H1 (cell line): ENCODE measurements around the gene PRR30. TPM values are rescaled to one million over a fixed set of nuclear protein-coding genes. Genes with fewer than 3 reads are reported as not detected.

Experiments used
- CTCF ChIA-PET: fragments of 300-600 bp; sonication (Branson Sonifier 250); formaldehyde crosslinking; loops from one replicate; lab custom pipeline; 2021; ENCODE audit not compliant: partially characterized antibody; lab: Charles Lee
- POLR2A ChIA-PET: fragments of 300-600 bp; sonication (Branson Sonifier 250); formaldehyde crosslinking; loops from one replicate; lab custom pipeline; 2021; ENCODE audit warnings: inconsistent platforms; ENCODE audit not compliant: partially characterized antibody; lab: Charles Lee
- DNase-seq, 2 experiments: peaks; one replicate each; pipeline versions ENCODE4 v3.0.0 to v3.0.0-alpha.2; 2010 to 2022; ENCODE audit warnings: low spot score in 2 of 2, low read depth in 1 of 2, mixed read lengths in 1 of 2
- FAIRE-seq: peaks from 2 replicates; lab custom pipeline; 2011; peaks lifted over from hg19 to GRCh38; lab: Jason Lieb, UNC
- H2AFZ ChIP-seq: 2 replicates; pipeline ENCODE4 v1.8.1; 2012; ENCODE audit warnings: low read length, inconsistent platforms
- H2AK5ac ChIP-seq: 2 replicates; pipeline ENCODE4 v1.6.1; 2013; ENCODE audit warnings: low read depth, low read length
- H2BK120ac ChIP-seq: replicated peaks from 2 replicates; pipeline ENCODE3; 2013; ENCODE audit warnings: low read depth, low read length, inconsistent platforms
- H2BK12ac ChIP-seq: 2 replicates; pipeline ENCODE4 v1.6.1; 2013; ENCODE audit warnings: low read depth, low read length
- H2BK15ac ChIP-seq: 2 replicates; pipeline ENCODE4 v1.6.1; 2013; ENCODE audit warnings: low read length
- H2BK20ac ChIP-seq: 2 replicates; pipeline ENCODE4 v1.6.1; 2013; ENCODE audit warnings: low read length
- H2BK5ac ChIP-seq: 2 replicates; pipeline ENCODE4 v1.6.1; 2013; ENCODE audit warnings: low read depth, low read length
- H3K14ac ChIP-seq: 2 replicates; pipeline ENCODE4 v1.6.1; 2013; ENCODE audit warnings: inconsistent platforms; ENCODE audit not compliant: insufficient read length
- H3K18ac ChIP-seq: 2 replicates; pipeline ENCODE4 v1.6.1; 2013; ENCODE audit warnings: low read length; ENCODE audit errors: extremely low read depth
- H3K23ac ChIP-seq: 2 replicates; pipeline ENCODE4 v1.6.1; 2013; ENCODE audit warnings: inconsistent platforms; ENCODE audit not compliant: insufficient read length
- H3K23me2 ChIP-seq: 2 replicates; pipeline ENCODE4 v1.6.1; 2013; ENCODE audit warnings: low read depth, low read length
- H3K27ac ChIP-seq: 2 replicates; pipeline ENCODE4 v1.6.1; 2011; ENCODE audit warnings: low read depth, low read length, inconsistent platforms
- H3K27me3 ChIP-seq, 4 experiments: replicated peaks in 1 of 4; 1 replicate in 1 of 4; 2 replicates in 3 of 4; pipeline versions ENCODE4 v1.6.1 to v1.8.1; 2011 to 2013; ENCODE audit warnings: low read length in 3 of 4, mild to moderate bottlenecking in 3 of 4, inconsistent platforms in 2 of 4, mixed read lengths in 2 of 4, moderate library complexity in 1 of 4; ENCODE audit not compliant: control insufficient read depth in 3 of 4, insufficient read depth in 3 of 4; ENCODE audit errors: extremely low read depth in 1 of 4
- H3K36me3 ChIP-seq, 4 experiments: 2 replicates each; pipeline versions ENCODE4 v1.6.1 to v1.8.1; 2011 to 2013; ENCODE audit warnings: mild to moderate bottlenecking in 4 of 4, low read length in 3 of 4, moderate library complexity in 2 of 4, control low read depth in 1 of 4, inconsistent platforms in 1 of 4; ENCODE audit not compliant: insufficient read depth in 4 of 4, control insufficient read depth in 2 of 4
- H3K4ac ChIP-seq: replicated peaks from 2 replicates; pipeline ENCODE3; 2013; ENCODE audit warnings: low read length, low read depth, mixed read lengths, inconsistent platforms; ENCODE audit not compliant: insufficient read length
- H3K4me1 ChIP-seq, 4 experiments: replicated peaks in 1 of 4; 1 replicate in 1 of 4; 2 replicates in 3 of 4; pipeline versions ENCODE4 v1.6.1 to v1.8.1; 2011 to 2013; ENCODE audit warnings: low read length in 3 of 4, inconsistent platforms in 2 of 4, mixed read lengths in 1 of 4; ENCODE audit not compliant: insufficient read depth in 4 of 4, control insufficient read depth in 3 of 4
- H3K4me2 ChIP-seq, 2 experiments: 2 replicates each; pipeline versions ENCODE4 v1.6.1 to v1.8.1; 2011 to 2013; ENCODE audit warnings: low read depth in 2 of 2, low read length in 2 of 2, control low read depth in 1 of 2, inconsistent platforms in 1 of 2, mild to moderate bottlenecking in 1 of 2; ENCODE audit not compliant: insufficient read depth in 1 of 2
- H3K4me3 ChIP-seq, 4 experiments: fragments of 200-600, 300-600 bp in 1 of 4; sonication (generic), shearing (Covaris generic), sonication (Bioruptor Twin) in 1 of 4; 2 replicates each; pipeline versions ENCODE4 v1.5.1 to v1.8.1; 2011 to 2016; ENCODE audit warnings: low read length in 4 of 4, low read depth in 3 of 4, control low read depth in 2 of 4, inconsistent platforms in 2 of 4, mild to moderate bottlenecking in 2 of 4, mixed read lengths in 1 of 4, moderate library complexity in 1 of 4; ENCODE audit not compliant: insufficient read depth in 2 of 4; ENCODE audit errors: extremely low read depth in 1 of 4
- H3K56ac ChIP-seq: replicated peaks from 2 replicates; pipeline ENCODE3; 2013; ENCODE audit warnings: low read depth, mild to moderate bottlenecking, mixed read lengths, low read length, inconsistent platforms; ENCODE audit not compliant: insufficient read length
- H3K79me1 ChIP-seq: 2 replicates; pipeline ENCODE4 v1.6.1; 2013; ENCODE audit warnings: low read depth, low read length, control low read depth
- H3K79me2 ChIP-seq, 2 experiments: 2 replicates each; pipeline versions ENCODE4 v1.6.1 to v1.8.1; 2012 to 2013; ENCODE audit warnings: low read length in 2 of 2, mild to moderate bottlenecking in 2 of 2, inconsistent platforms in 1 of 2; ENCODE audit not compliant: insufficient read depth in 2 of 2, control insufficient read depth in 1 of 2
- H3K9ac ChIP-seq, 4 experiments: replicated peaks in 1 of 4; 1 replicate in 1 of 4; 2 replicates in 3 of 4; pipeline versions ENCODE4 v1.6.1 to v1.8.1; 2011 to 2013; ENCODE audit warnings: low read depth in 3 of 4, low read length in 3 of 4, control low read depth in 2 of 4, mild to moderate bottlenecking in 2 of 4, moderate library complexity in 2 of 4, inconsistent platforms in 1 of 4; ENCODE audit errors: extremely low read depth in 1 of 4
- H3K9me3 ChIP-seq, 2 experiments: 2 replicates each; pipeline versions ENCODE4 v1.6.1 to v1.8.1; 2012 to 2013; ENCODE audit warnings: mild to moderate bottlenecking in 2 of 2, moderate library complexity in 2 of 2, control low read depth in 1 of 2, inconsistent platforms in 1 of 2, low read depth in 1 of 2, low read length in 1 of 2, mixed read lengths in 1 of 2; ENCODE audit not compliant: insufficient read depth in 2 of 2
- H4K20me1 ChIP-seq, 2 experiments: replicated peaks in 1 of 2; 2 replicates each; pipeline versions ENCODE3 to v1.8.1; 2011 to 2013; ENCODE audit warnings: inconsistent platforms in 2 of 2, low read length in 2 of 2, mild to moderate bottlenecking in 1 of 2; ENCODE audit not compliant: insufficient read depth in 2 of 2, control insufficient read depth in 1 of 2
- H4K5ac ChIP-seq: 2 replicates; pipeline ENCODE4 v1.6.1; 2013; ENCODE audit warnings: low read length, low read depth, mixed read lengths, inconsistent platforms; ENCODE audit not compliant: insufficient read length
- H4K8ac ChIP-seq: 2 replicates; pipeline ENCODE4 v1.8.0; 2013; ENCODE audit warnings: mild to moderate bottlenecking, moderate library complexity, low read length, inconsistent platforms; ENCODE audit not compliant: insufficient read depth; ENCODE audit errors: extremely low read depth
- H4K91ac ChIP-seq: replicated peaks from 2 replicates; pipeline ENCODE3; 2013; ENCODE audit warnings: low read length, mixed read lengths, inconsistent platforms; ENCODE audit not compliant: insufficient read length
- BACH1 ChIP-seq: IDR thresholded peaks from 2 replicates; pipeline ENCODE4 v1.6.1; 2012; ENCODE audit warnings: low read length, improper control_type of control experiment
- EGR1 ChIP-seq: IDR thresholded peaks from 2 replicates; pipeline ENCODE4 v1.6.1; 2011; ENCODE audit warnings: low read depth, low read length, borderline replicate concordance
- KDM4A ChIP-seq: IDR thresholded peaks from one replicate; pipeline ENCODE4 v1.7.1; 2012; ENCODE audit warnings: low read depth, mild to moderate bottlenecking, moderate library complexity, low read length, inconsistent platforms; ENCODE audit not compliant: severe bottlenecking
- PHF8 ChIP-seq: fragments of 200-600 bp; sonication (generic); conservative IDR thresholded peaks from 2 replicates; pipeline ENCODE4 v1.7.1; 2012; ENCODE audit warnings: low read depth, mild to moderate bottlenecking, inconsistent platforms, low read length, moderate library complexity
- POLR2AphosphoS5 ChIP-seq: IDR thresholded peaks from 2 replicates; pipeline ENCODE4 v1.6.1; 2011; ENCODE audit warnings: low read depth, low read length
- RXRA ChIP-seq: IDR thresholded peaks from 2 replicates; pipeline ENCODE4 v1.6.1; 2011; ENCODE audit warnings: low read depth, mild to moderate bottlenecking, low read length, moderate library complexity; ENCODE audit not compliant: insufficient read depth
- SIX5 ChIP-seq: IDR thresholded peaks from 2 replicates; pipeline ENCODE4 v1.6.1; 2011; ENCODE audit warnings: mild to moderate bottlenecking, low read depth, low read length
- SRF ChIP-seq: IDR thresholded peaks from 2 replicates; pipeline ENCODE4 v1.6.1; 2011; ENCODE audit warnings: mild to moderate bottlenecking, low read depth, low read length, moderate library complexity
- TBP ChIP-seq: IDR thresholded peaks from 2 replicates; pipeline ENCODE4 v1.6.1; 2011; ENCODE audit warnings: low read depth, low read length, improper control_type of control experiment
- WGBS, 2 experiments: shearing (Covaris generic) in 1 of 2; methylation state at CpG; one replicate each; pipeline versions ENCODE4 v1.1.6 to v1.1.7; 2013 to 2015; ENCODE audit warnings: low lambda C conversion rate in 2 of 2, mixed read lengths in 2 of 2, inconsistent platforms in 1 of 2, low coverage in 1 of 2, missing lambda C conversion rate in 1 of 2; ENCODE audit not compliant: insufficient replicate concordance in 2 of 2, insufficient coverage in 1 of 2, insufficient read length in 1 of 2; ENCODE audit errors: extremely low coverage in 1 of 2, missing lambda C conversion rate in 1 of 2; 5-methylcytosine and 5-hydroxymethylcytosine counted together
- polyA plus RNA-seq, 7 experiments: library from polyadenylated mRNA; depleted of rRNA in 3 of 7; stranded (reverse) in 5 of 7; unstranded in 2 of 7; fragments of >200 nt in 5 of 7; fragments of 200-250 nt in 2 of 7; gene quantifications; 1 replicate in 5 of 7; 2 replicates in 1 of 7; 4 replicates in 1 of 7; pipeline versions ENCODE4 v1.2.1 to v1.2.3, GENCODE V29; 2011 to 2013; ENCODE audit warnings: missing spikeins in 2 of 7, mixed read lengths in 2 of 7
- total RNA-seq: library from RNA; stranded (reverse); fragmentation: NEBNext Ultra II Directional; extraction: Animal tissue kit (Norgen Biotek cat#: 25700); gene quantifications from 2 replicates; pipeline ENCODE4 v1.2.1, GENCODE V29; 2021
- TF ChIP-seq, protein P1 (sequence below): IDR thresholded peaks from 2 replicates; pipeline ENCODE4 v1.6.1; 2012; ENCODE audit warnings: inconsistent platforms

The PRR30 gene
- total and polyA plus RNA-seq, 2 of the 8 experiments (the other 6 are each of a cell fraction or from before 2014, with no cell fraction given) = not detected

DNA sequence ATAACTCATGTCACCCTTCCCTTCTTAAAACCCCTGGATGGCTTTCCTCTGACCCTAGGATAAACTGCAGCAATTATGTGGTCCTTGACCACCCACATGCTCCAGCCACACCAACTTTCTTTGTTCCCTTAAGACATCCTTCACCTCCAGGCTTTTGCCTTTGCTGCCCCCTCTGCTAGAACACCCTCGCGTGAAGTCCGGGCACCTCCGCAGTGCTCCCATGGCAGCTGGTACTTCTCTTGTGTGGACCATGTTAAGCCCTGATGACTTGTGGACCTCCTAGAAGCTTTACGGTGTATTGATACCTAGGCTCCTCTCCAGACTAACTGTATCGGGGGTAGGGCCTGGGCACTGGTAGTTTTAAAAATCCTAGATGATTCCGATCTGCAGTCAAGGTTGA is 16.4 kb downstream of the PRR30 start:
- Histone ChIP-seq H3K4ac (no peak overlapping the region), H2BK5ac (no peak overlapping the region), H4K8ac (no peak overlapping the region), H4K91ac (no peak overlapping the region), H2BK20ac (no peak overlapping the region), H4K5ac (no peak overlapping the region), H3K27ac (no peak overlapping the region), H2AFZ (no peak overlapping the region), H4K20me1 (no peaks in the 10 kb centered on the region), H3K9me3 (no peaks in the 10 kb centered on the region), H3K56ac (no peak overlapping the region), H3K14ac (no peak overlapping the region), H2BK12ac (0 out of 2 replicates have a peak overlapping the region, but pooled peaks have one; percentile 20), H3K4me1 (peaks cover 0 to 19% (median 12%) of the 10 kb centered on the region in 4 experiments; a peak in 6 of 7 replicates), H3K36me3 (no peaks in the 10 kb centered on the region), H3K79me1 (no peaks in the 10 kb centered on the region), H3K79me2 (no peaks in the 10 kb centered on the region), H3K18ac (no peak overlapping the region), H2AK5ac (no peak overlapping the region), H3K23me2 (peaks cover 15% of the 10 kb centered on the region), H2BK120ac (no peak overlapping the region), H3K27me3 (peaks cover 8 to 58% (median 45%) of the 10 kb centered on the region in 4 experiments), H2BK15ac (no peak overlapping the region), H3K4me2 (peak overlapping the region in 1 of 2 experiments; percentile 55; a peak in 1 of 4 replicates), H3K9ac (no peak overlapping the region), H3K4me3 (peak overlapping the region in 1 of 4 experiments; percentile 68; a peak in 2 of 8 replicates), H3K23ac (no peak overlapping the region)
- POLR2A ChIA-PET = interaction anchor here (0.9 to 2.7 kb wide), 8 partner anchors 9 to 125 kb away, joined by 3 to 24 read pairs (median 4); partner anchors contain the start of genes OST4 and PREB
- no peak for DNase-seq
- FAIRE-seq = no peak
- CTCF ChIA-PET = interaction anchor here (1.1 to 3.8 kb wide), 6 partner anchors 11 to 85 kb away, joined by 3 to 38 read pairs (median 3); partner anchors contain the start of gene PREB
- WGBS, 2 experiments = 97% methylated on average over 7 of the region's 7 CpGs; no CpG with 5 or more reads in 1 of the 2 experiments
- no peak for TF ChIP-seq EGR1
- no peak for TF ChIP-seq BACH1
- TF ChIP-seq SRF = no peak
- no peak for TF ChIP-seq SIX5
- TF ChIP-seq TBP = no peak
- TF ChIP-seq POLR2AphosphoS5 = no peak
- no peak for TF ChIP-seq PHF8
- TF ChIP-seq KDM4A = no peak
- TF ChIP-seq, protein P1, sequence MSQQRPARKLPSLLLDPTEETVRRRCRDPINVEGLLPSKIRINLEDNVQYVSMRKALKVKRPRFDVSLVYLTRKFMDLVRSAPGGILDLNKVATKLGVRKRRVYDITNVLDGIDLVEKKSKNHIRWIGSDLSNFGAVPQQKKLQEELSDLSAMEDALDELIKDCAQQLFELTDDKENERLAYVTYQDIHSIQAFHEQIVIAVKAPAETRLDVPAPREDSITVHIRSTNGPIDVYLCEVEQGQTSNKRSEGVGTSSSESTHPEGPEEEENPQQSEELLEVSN = no peak
- no peak for TF ChIP-seq RXRA
